ENCODE measurements around the gene DMRTC1B.
"Not testable (repeated sequence)": the region's sequence is repeated elsewhere in the genome, so short reads cannot be mapped to it uniquely, and the experiment has no call there.

DNA sequence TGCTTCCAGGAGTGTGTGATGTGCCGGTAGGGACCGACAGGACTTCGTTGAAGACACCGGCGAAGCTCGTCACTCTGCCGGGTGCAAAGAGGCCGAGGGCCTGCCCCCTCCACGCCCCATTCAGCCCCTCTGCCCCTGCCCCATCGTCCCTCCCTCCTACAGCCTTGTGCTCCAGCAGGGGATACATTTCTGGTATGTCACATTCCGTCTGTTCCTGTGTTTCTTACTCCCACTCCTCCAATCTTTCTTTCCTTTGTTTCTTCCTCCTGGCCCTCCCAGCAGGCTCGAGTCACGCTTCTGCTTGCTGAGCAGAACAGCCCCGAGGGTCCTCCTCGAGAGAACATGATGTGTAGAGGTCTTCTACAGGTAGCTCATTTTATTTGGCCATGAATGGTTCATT lies 5.9 kb downstream of the DMRTC1B start, which contains the start of gene FAM236B:
- TF ChIP-seq, protein P1, sequence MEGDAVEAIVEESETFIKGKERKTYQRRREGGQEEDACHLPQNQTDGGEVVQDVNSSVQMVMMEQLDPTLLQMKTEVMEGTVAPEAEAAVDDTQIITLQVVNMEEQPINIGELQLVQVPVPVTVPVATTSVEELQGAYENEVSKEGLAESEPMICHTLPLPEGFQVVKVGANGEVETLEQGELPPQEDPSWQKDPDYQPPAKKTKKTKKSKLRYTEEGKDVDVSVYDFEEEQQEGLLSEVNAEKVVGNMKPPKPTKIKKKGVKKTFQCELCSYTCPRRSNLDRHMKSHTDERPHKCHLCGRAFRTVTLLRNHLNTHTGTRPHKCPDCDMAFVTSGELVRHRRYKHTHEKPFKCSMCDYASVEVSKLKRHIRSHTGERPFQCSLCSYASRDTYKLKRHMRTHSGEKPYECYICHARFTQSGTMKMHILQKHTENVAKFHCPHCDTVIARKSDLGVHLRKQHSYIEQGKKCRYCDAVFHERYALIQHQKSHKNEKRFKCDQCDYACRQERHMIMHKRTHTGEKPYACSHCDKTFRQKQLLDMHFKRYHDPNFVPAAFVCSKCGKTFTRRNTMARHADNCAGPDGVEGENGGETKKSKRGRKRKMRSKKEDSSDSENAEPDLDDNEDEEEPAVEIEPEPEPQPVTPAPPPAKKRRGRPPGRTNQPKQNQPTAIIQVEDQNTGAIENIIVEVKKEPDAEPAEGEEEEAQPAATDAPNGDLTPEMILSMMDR (tag by site-specific recombination; IDR thresholded peaks at IDR 0.05) = not testable (repeated sequence)
- not testable (repeated sequence) for TF ChIP-seq ZBTB1 (tag by site-specific recombination; IDR thresholded peaks at IDR 0.05); ZNF175 (tag by site-specific recombination; IDR thresholded peaks at IDR 0.05); ZNF561 (tag by site-specific recombination; IDR thresholded peaks at IDR 0.05; ENCODE audit: borderline replicate concordance); ZBTB20 (tag by site-specific recombination; IDR thresholded peaks at IDR 0.05)

All from HEK293 (cell line).